Measurements from ENCODE around the gene STIM1.

DNA sequence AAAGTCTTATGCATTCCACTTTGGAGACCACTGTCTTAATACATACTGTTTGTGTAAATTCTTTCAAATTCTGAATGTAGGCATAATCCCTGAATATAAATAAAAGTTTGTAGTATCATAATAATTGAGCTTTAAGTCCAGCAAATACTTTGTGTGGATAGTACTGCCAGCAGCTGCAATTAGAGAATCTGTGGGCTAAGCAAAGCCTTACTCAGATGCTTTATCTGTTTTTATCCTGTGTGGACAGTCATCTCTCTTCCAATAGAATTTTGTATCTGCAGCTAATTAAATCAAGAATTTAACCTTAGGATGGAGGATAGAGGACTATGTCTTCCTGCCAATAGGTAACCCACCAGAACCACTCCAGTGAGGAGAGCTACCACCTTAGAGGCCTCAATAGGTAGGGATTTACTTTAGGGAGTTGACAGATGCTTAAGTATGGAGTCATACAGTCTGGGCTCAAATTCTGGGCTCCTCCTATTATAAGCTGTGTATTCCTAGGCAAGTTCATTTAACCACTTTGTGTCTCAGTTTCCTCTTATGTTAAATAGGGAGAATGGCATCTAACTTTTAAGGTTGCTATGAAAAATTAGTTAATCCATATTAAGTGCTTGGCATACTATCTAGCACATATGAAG is 71.1 kb downstream of the STIM1 start:
- TF ChIP-seq, protein P1, sequence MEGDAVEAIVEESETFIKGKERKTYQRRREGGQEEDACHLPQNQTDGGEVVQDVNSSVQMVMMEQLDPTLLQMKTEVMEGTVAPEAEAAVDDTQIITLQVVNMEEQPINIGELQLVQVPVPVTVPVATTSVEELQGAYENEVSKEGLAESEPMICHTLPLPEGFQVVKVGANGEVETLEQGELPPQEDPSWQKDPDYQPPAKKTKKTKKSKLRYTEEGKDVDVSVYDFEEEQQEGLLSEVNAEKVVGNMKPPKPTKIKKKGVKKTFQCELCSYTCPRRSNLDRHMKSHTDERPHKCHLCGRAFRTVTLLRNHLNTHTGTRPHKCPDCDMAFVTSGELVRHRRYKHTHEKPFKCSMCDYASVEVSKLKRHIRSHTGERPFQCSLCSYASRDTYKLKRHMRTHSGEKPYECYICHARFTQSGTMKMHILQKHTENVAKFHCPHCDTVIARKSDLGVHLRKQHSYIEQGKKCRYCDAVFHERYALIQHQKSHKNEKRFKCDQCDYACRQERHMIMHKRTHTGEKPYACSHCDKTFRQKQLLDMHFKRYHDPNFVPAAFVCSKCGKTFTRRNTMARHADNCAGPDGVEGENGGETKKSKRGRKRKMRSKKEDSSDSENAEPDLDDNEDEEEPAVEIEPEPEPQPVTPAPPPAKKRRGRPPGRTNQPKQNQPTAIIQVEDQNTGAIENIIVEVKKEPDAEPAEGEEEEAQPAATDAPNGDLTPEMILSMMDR (IDR thresholded peaks at IDR 0.05), result no peak
- TF ChIP-seq, protein P2, sequence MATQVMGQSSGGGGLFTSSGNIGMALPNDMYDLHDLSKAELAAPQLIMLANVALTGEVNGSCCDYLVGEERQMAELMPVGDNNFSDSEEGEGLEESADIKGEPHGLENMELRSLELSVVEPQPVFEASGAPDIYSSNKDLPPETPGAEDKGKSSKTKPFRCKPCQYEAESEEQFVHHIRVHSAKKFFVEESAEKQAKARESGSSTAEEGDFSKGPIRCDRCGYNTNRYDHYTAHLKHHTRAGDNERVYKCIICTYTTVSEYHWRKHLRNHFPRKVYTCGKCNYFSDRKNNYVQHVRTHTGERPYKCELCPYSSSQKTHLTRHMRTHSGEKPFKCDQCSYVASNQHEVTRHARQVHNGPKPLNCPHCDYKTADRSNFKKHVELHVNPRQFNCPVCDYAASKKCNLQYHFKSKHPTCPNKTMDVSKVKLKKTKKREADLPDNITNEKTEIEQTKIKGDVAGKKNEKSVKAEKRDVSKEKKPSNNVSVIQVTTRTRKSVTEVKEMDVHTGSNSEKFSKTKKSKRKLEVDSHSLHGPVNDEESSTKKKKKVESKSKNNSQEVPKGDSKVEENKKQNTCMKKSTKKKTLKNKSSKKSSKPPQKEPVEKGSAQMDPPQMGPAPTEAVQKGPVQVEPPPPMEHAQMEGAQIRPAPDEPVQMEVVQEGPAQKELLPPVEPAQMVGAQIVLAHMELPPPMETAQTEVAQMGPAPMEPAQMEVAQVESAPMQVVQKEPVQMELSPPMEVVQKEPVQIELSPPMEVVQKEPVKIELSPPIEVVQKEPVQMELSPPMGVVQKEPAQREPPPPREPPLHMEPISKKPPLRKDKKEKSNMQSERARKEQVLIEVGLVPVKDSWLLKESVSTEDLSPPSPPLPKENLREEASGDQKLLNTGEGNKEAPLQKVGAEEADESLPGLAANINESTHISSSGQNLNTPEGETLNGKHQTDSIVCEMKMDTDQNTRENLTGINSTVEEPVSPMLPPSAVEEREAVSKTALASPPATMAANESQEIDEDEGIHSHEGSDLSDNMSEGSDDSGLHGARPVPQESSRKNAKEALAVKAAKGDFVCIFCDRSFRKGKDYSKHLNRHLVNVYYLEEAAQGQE (IDR thresholded peaks at IDR 0.05; ENCODE audit: insufficient read depth in 1 of 2, low read depth in 2 of 2, low read length in 1 of 2), result no peak
- TF ChIP-seq POLR2AphosphoS5 (IDR thresholded peaks at IDR 0.05; ENCODE audit: low read depth, low read length), result no peak
- no peak for TF ChIP-seq TCF7L2 (IDR thresholded peaks at IDR 0.05; ENCODE audit: low read depth, low read length)

Data from Panc1 (cell line).